GM19023 (cell line): ENCODE measurements around the gene IMPA2.

Source experiments
- ATAC-seq: cut with Tn5 transposase; IDR thresholded peaks from one replicate; pipeline ENCODE4 v1.9.1; 2021; ENCODE audit warnings: mild to moderate bottlenecking, moderate library complexity; ENCODE audit not compliant: unreplicated experiment

The IMPA2 gene

GRCh38 chr18:12006488-12006840 is 25.2 kb downstream of the IMPA2 start:
- ATAC-seq: no peak

- ATAC-seq: no peak
Observed at GRCh38 chr18:12007063-12007462, 25.8 kb downstream of the IMPA2 start.

- ATAC-seq: no peak
Observed at GRCh38 chr18:12008181-12008767, 27.0 kb downstream of the IMPA2 start.

GRCh38 chr18:12008842-12009580 is 27.7 kb downstream of the IMPA2 start:
- ATAC-seq: no peak

GRCh38 chr18:12009581-12010140 is 28.4 kb downstream of the IMPA2 start:
- ATAC-seq: no peak

- ATAC-seq: no peak
Observed at GRCh38 chr18:12010187-12010802, 29.0 kb downstream of the IMPA2 start.

- ATAC-seq: no peak
Observed at GRCh38 chr18:12011199-12011956, 30.1 kb downstream of the IMPA2 start.

- ATAC-seq: no peak
Observed at GRCh38 chr18:12011957-12012549, 30.7 kb downstream of the IMPA2 start.

GRCh38 chr18:12012697-12013096 is 31.4 kb downstream of the IMPA2 start:
- ATAC-seq: no peak

- no peak for ATAC-seq
Observed at GRCh38 chr18:12013186-12013916, 32.0 kb downstream of the IMPA2 start.

GRCh38 chr18:12014086-12014485 is 32.8 kb downstream of the IMPA2 start:
- ATAC-seq: no peak

GRCh38 chr18:12014521-12015415 is 33.5 kb downstream of the IMPA2 start:
- no peak for ATAC-seq

GRCh38 chr18:12015416-12016062 is 34.2 kb downstream of the IMPA2 start:
- ATAC-seq: no peak

- no peak for ATAC-seq
Observed at GRCh38 chr18:12017081-12017480, 35.8 kb downstream of the IMPA2 start.

GRCh38 chr18:12018861-12019260 is 37.6 kb downstream of the IMPA2 start:
- no peak for ATAC-seq

GRCh38 chr18:12021077-12021476 is 39.8 kb downstream of the IMPA2 start:
- ATAC-seq: no peak

- ATAC-seq: no peak
Observed at GRCh38 chr18:12021596-12021995, 40.3 kb downstream of the IMPA2 start.

GRCh38 chr18:12023375-12023774 is 42.1 kb downstream of the IMPA2 start:
- no peak for ATAC-seq

- ATAC-seq: no peak
Observed at GRCh38 chr18:12026562-12026961, 45.3 kb downstream of the IMPA2 start.
